GM12874 (cell line): ENCODE measurements around the gene RNF212.

Experiments used
- CTCF ChIP-seq: IDR thresholded peaks from 2 replicates; pipeline ENCODE4 v1.5.1; 2011; ENCODE audit warnings: low read depth, mild to moderate bottlenecking, control low read depth, low read length, moderate library complexity; ENCODE audit not compliant: insufficient read depth

The RNF212 gene

GRCh38 chr4:1060621-1061020 is 52.7 kb downstream of the RNF212 start:
- no peak for TF ChIP-seq CTCF

GRCh38 chr4:1060121-1060520 is 53.2 kb downstream of the RNF212 start:
- TF ChIP-seq CTCF: no peak

- no peak for TF ChIP-seq CTCF
Measured at GRCh38 chr4:1058997-1059665, 54.2 kb downstream of the RNF212 start.

- TF ChIP-seq CTCF: no peak
Measured at GRCh38 chr4:1058198-1058996, 55.0 kb downstream of the RNF212 start.

GRCh38 chr4:1057403-1057745 is 56.0 kb downstream of the RNF212 start:
- no peak for TF ChIP-seq CTCF

- TF ChIP-seq CTCF: no peak
Measured at GRCh38 chr4:1056671-1057402, 56.5 kb downstream of the RNF212 start.
